Lower lobe of right lung (tissue), 2 donors: Measurements from ENCODE around the gene TFPI2. TPM values are rescaled to one million over a fixed set of nuclear protein-coding genes. Genes with fewer than 3 reads are reported as not detected.

Experiments
- ATAC-seq, 2 donors: fragments of 200-7000 bp; cut with Tn5 transposase; one replicate each; pipeline ENCODE4 v1.9.1; 2020 to 2022; ENCODE audit warnings: mild to moderate bottlenecking in 2 of 2, moderate library complexity in 2 of 2
- DNase-seq: peaks from one replicate; pipeline ENCODE4 v3.0.0-alpha.2; 2020
- H3K27ac ChIP-seq: fragments of 200-600 bp; one replicate; pipeline ENCODE4 v1.8.0; 2022
- H3K27me3 ChIP-seq: fragments of 200-600 bp; one replicate; pipeline ENCODE4 v1.8.0; 2022; ENCODE audit warnings: low read depth
- H3K36me3 ChIP-seq: fragments of 200-600 bp; one replicate; pipeline ENCODE4 v1.8.0; 2022; ENCODE audit warnings: mild to moderate bottlenecking
- H3K4me1 ChIP-seq: fragments of 200-600 bp; one replicate; pipeline ENCODE4 v1.8.0; 2022
- H3K4me3 ChIP-seq: fragments of 200-600 bp; one replicate; pipeline ENCODE4 v1.8.0; 2022; ENCODE audit warnings: mild to moderate bottlenecking
- H3K9me3 ChIP-seq: fragments of 200-600 bp; one replicate; pipeline ENCODE4 v1.8.0; 2022
- CTCF ChIP-seq: fragments of 200-600 bp; IDR thresholded peaks from one replicate; pipeline ENCODE4 v1.8.0; 2022; ENCODE audit warnings: antibody characterized with exemption, mild to moderate bottlenecking
- intact Hi-C: fragments of 100-400 bp; cut with DNase I; formaldehyde crosslinking; loops from one replicate; pipeline ENCODE4 v1.11.0; 2022
- total RNA-seq: library from RNA; stranded (reverse); fragmentation: NEBNext Ultra II Directional; extraction: Animal tissue kit (Norgen Biotek cat#: 25700); gene quantifications from one replicate; pipeline ENCODE4 v1.2.1, GENCODE V29; 2021
- donor health status: DM: no; HTN: yes; CAD: no; lungs with severe emphysema.

The TFPI2 gene
- total RNA-seq, 1 donor from 2014 or later = 1.9 TPM

GRCh38 chr7:93861325-93861949 lies 29.1 kb downstream of the TFPI2 start:
- intact Hi-C loops = no loop called here
- ATAC-seq (no peak), DNase-seq (no peak)
- Histone ChIP-seq H3K4me1 (no peaks in the 10 kb centered on the region), H3K27ac (no peak overlapping the region), H3K9me3 (no peaks in the 10 kb centered on the region), H3K27me3 (no peaks in the 10 kb centered on the region), H3K4me3 (no peak overlapping the region), H3K36me3 (no peaks in the 10 kb centered on the region)
- no peak for TF ChIP-seq CTCF

GRCh38 chr7:93860261-93860660 lies 30.3 kb downstream of the TFPI2 start:
- no peak for TF ChIP-seq CTCF
- Histone ChIP-seq H3K27ac (no peak overlapping the region), H3K4me1 (no peaks in the 10 kb centered on the region), H3K27me3 (no peaks in the 10 kb centered on the region), H3K4me3 (no peak overlapping the region), H3K9me3 (no peaks in the 10 kb centered on the region), H3K36me3 (no peaks in the 10 kb centered on the region)
- no peak for ATAC-seq
- DNase-seq = no peak
- intact Hi-C loops = no loop called here

- no peak overlapping the region for H3K4me3 ChIP-seq
- no peaks in the 10 kb centered on the region for H3K27me3 ChIP-seq
- no peaks in the 10 kb centered on the region for H3K36me3 ChIP-seq
These were observed 31.7 kb downstream of the TFPI2 start for GRCh38 chr7:93858857-93859256.

GRCh38 chr7:93856323-93856722 lies 34.2 kb downstream of the TFPI2 start:
- Histone ChIP-seq H3K4me3 (no peak overlapping the region), H3K36me3 (no peaks in the 10 kb centered on the region), H3K4me1 (no peaks in the 10 kb centered on the region), H3K27ac (no peak overlapping the region), H3K9me3 (no peaks in the 10 kb centered on the region), H3K27me3 (no peaks in the 10 kb centered on the region)
- TF ChIP-seq CTCF = no peak
- DNase-seq = no peak
- intact Hi-C loops = no loop called here
- no peak for ATAC-seq

More at GRCh38 chr7:93858857-93859256, 31.7 kb downstream of the TFPI2 start:
- Histone ChIP-seq H3K4me1 (no peaks in the 10 kb centered on the region), H3K27ac (no peak overlapping the region), H3K9me3 (no peaks in the 10 kb centered on the region)
- ATAC-seq = no peak
- DNase-seq = no peak
- TF ChIP-seq CTCF = no peak
- intact Hi-C loops = no loop called here

- H3K9me3 ChIP-seq = no peaks in the 10 kb centered on the region
- ATAC-seq (no peak), DNase-seq (no peak)
- intact Hi-C loops = no loop called here
- no peak for TF ChIP-seq CTCF
- H3K36me3 ChIP-seq = no peaks in the 10 kb centered on the region
- no peak overlapping the region for H3K27ac ChIP-seq
- H3K4me3 ChIP-seq = no peak overlapping the region
- no peaks in the 10 kb centered on the region for H3K27me3 ChIP-seq
- H3K4me1 ChIP-seq = no peaks in the 10 kb centered on the region
These were observed 34.8 kb downstream of the TFPI2 start for GRCh38 chr7:93855797-93856196.
